HFFc6 (cell line): ENCODE measurements around the gene PATJ. TPM values are rescaled to one million over a fixed set of nuclear protein-coding genes. Genes with fewer than 3 reads are reported as not detected.
A peak's percentile ranks its signal among the peaks of the same experiment; 100 is the strongest.

Source experiments
- DNase-seq: peaks from one replicate; pipeline ENCODE4 v3.0.0-alpha.2; 2018
- H3K27ac Mint-ChIP-seq: 2 replicates; pipeline ENCODE4 v1.8.0; 2020; ENCODE audit warnings: mild to moderate bottlenecking, mixed read lengths
- H3K27me3 Mint-ChIP-seq: 2 replicates; pipeline ENCODE4 v1.8.0; 2021; ENCODE audit warnings: mild to moderate bottlenecking, moderate library complexity, mixed read lengths; ENCODE audit not compliant: insufficient read depth
- H3K36me3 Mint-ChIP-seq: 2 replicates; pipeline ENCODE4 v1.8.0; 2021; ENCODE audit warnings: low read depth, mixed read lengths
- H3K4me1 Mint-ChIP-seq: 2 replicates; pipeline ENCODE4 v1.8.0; 2020; ENCODE audit warnings: low read depth, mixed read lengths
- H3K4me3 Mint-ChIP-seq: 2 replicates; pipeline ENCODE4 v1.8.0; 2020; ENCODE audit warnings: mild to moderate bottlenecking, moderate library complexity, mixed read lengths
- H3K9me3 Mint-ChIP-seq: 2 replicates; pipeline ENCODE4 v1.8.0; 2020; ENCODE audit warnings: mild to moderate bottlenecking, mixed read lengths
- CTCF ChIP-seq: fragments of 200-600 bp; sonication (generic); IDR thresholded peaks from 2 replicates; pipeline ENCODE4 v1.5.0; 2021; ENCODE audit warnings: antibody characterized with exemption, mild to moderate bottlenecking
- total RNA-seq, 6 experiments: library from RNA; stranded (reverse); fragmentation: NEBNext Ultra II Directional; extraction: Animal tissue kit (Norgen Biotek cat#: 25700); gene quantifications; 2 replicates in 1 of 6; 3 replicates in 5 of 6; pipeline ENCODE4 v1.2.3, GENCODE V29; 2021

The PATJ gene
- total RNA-seq, 6 experiments from 2014 or later, result 4.7 to 8.0 (median 5.7) TPM

GRCh38 chr1:61807606-61808140 is 65.4 kb downstream of the PATJ start:
- Mint-ChIP-seq H3K9me3 (no peaks in the 10 kb centered on the region), H3K4me1 (peaks cover 24% of the 10 kb centered on the region), H3K27me3 (no peaks in the 10 kb centered on the region), H3K4me3 (no peak overlapping the region), H3K36me3 (no peaks in the 10 kb centered on the region), H3K27ac (no peak overlapping the region)
- DNase-seq, result no peak
- TF ChIP-seq CTCF, result no peak

DNA sequence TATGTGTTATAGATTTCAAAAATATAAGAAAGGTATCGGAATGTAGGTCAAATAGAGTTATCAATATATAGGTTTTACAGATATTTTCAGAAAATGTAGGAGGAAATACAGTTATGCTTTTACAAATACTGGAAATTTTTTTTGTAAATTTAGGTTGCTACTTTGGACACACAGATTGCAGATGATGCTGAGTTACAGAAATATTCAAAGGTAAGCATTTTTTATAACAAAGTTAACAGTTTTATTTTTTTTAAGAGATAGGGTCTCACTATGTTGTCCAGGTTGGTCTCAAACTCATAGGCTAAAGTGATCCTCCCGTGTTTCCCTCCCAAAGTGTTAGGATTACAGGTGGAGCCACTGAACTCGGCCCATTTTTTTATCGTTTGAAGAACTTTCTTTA is 66.0 kb downstream of the PATJ start:
- no peak for TF ChIP-seq CTCF
- Mint-ChIP-seq H3K4me1 (peaks cover 30% of the 10 kb centered on the region), H3K4me3 (no peak overlapping the region), H3K9me3 (no peaks in the 10 kb centered on the region), H3K27me3 (no peaks in the 10 kb centered on the region), H3K27ac (no peak overlapping the region), H3K36me3 (no peaks in the 10 kb centered on the region)
- DNase-seq, result no peak

- Mint-ChIP-seq H3K27me3 (no peaks in the 10 kb centered on the region), H3K27ac (peak overlapping the region; percentile 8; the same call in 1 of the 2 replicates), H3K4me1 (peaks cover 30% of the 10 kb centered on the region), H3K4me3 (no peak overlapping the region), H3K36me3 (no peaks in the 10 kb centered on the region), H3K9me3 (no peaks in the 10 kb centered on the region)
- no peak for TF ChIP-seq CTCF
- peak; percentile 18 for DNase-seq
Measured at GRCh38 chr1:61808968-61809367, 66.7 kb downstream of the PATJ start.

DNA sequence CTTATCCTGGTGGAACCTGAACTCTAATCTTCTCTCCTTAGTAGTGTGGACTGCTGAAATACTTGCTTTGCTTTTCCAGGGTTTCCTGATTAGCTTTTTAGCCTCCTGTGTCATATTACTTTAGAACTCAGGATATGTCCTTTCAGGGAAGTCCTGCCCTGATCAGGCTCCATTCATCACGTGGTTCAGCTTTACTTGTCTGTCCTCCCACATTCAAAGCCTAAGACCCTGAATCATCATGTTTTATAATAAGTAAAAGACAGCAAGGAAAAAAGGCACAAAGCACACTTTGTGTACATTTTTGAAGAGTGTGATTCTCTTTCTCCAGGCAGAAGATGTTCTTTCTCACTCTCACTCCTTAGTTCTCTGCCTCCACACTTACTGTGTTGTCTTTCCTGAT is 70.6 kb downstream of the PATJ start:
- H3K27me3 Mint-ChIP-seq, result no peaks in the 10 kb centered on the region
- no peak overlapping the region; the same call in 1 of the 2 replicates for H3K27ac Mint-ChIP-seq
- peaks cover 12% of the 10 kb centered on the region for H3K4me1 Mint-ChIP-seq
- H3K9me3 Mint-ChIP-seq, result no peaks in the 10 kb centered on the region
- DNase-seq, result no peak
- H3K4me3 Mint-ChIP-seq, result no peak overlapping the region
- TF ChIP-seq CTCF, result no peak
- H3K36me3 Mint-ChIP-seq, result no peaks in the 10 kb centered on the region

DNA sequence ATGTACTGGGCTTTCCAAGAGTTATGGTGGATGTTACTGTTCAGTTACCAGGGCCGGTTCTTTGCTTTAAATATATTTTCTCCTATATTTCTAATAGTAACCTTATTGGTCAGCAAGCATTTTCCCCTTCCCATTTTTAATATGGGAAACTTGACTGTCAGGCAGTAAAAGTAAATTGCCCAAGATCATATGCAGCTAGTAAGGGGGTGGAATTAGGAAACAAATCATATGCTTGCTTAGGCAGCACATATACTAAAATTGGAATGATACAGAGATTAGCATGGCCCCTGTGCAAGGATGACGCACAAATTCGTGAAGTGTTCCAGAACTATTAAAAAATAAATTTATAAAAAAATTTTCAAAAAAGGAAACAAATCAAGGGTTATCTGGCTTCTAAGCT is 73.9 kb downstream of the PATJ start:
- H3K36me3 Mint-ChIP-seq, result no peaks in the 10 kb centered on the region
- no peak overlapping the region for H3K4me3 Mint-ChIP-seq
- DNase-seq, result no peak
- no peaks in the 10 kb centered on the region; the same call in 1 of the 2 replicates for H3K27me3 Mint-ChIP-seq
- H3K9me3 Mint-ChIP-seq, result no peaks in the 10 kb centered on the region
- H3K27ac Mint-ChIP-seq, result no peak overlapping the region
- no peak for TF ChIP-seq CTCF
- H3K4me1 Mint-ChIP-seq, result peaks cover 5% of the 10 kb centered on the region; the same call in 1 of the 2 replicates

DNA sequence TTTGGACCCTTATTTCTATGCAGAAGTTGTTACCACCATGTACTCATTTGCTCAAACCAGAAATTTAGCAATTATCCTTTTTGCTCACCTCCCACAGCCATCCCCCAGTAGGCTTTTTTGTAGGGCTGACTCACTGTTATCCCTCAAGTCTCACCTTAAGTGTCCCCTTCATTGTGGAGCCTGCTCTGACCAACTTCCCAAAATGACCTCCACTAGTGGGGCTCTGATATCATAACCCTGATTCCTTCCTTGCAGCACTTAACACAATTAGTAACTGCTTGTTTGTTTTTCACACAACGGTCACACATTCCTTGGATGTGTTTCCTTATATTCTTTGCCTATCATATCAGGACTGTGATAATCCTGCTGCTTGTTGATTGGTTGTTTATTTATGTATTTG is 76.7 kb downstream of the PATJ start:
- Mint-ChIP-seq H3K4me1 (no peaks in the 10 kb centered on the region), H3K9me3 (no peaks in the 10 kb centered on the region), H3K36me3 (no peaks in the 10 kb centered on the region), H3K4me3 (no peak overlapping the region), H3K27me3 (no peaks in the 10 kb centered on the region; the same call in 1 of the 2 replicates), H3K27ac (no peak overlapping the region)
- no peak for TF ChIP-seq CTCF
- no peak for DNase-seq
